AG04449 (cell line): Measurements from ENCODE around the gene GNA15.

Experiments
- CTCF ChIA-PET: fragments of 350-600 bp; formaldehyde crosslinking; extraction: SDS; loops from one replicate; lab custom pipeline; 2021; ENCODE audit warnings: antibody characterized with exemption; lab: Yijun Ruan, JAX
- POLR2A ChIA-PET: fragments of 400-600, 350-600 bp; formaldehyde crosslinking; extraction: SDS; loops from one replicate; lab custom pipeline; 2020; ENCODE audit warnings: antibody characterized with exemption, inconsistent platforms; lab: Yijun Ruan, JAX
- DNase-seq: peaks from one replicate; pipeline ENCODE4 v3.0.0-alpha.2; 2010; ENCODE audit warnings: low read depth, low spot score
- H3K4me3 ChIP-seq: 2 replicates; pipeline ENCODE4 v1.5.1; 2011; ENCODE audit warnings: low read depth, mild to moderate bottlenecking, control low read depth, low read length
- CTCF ChIP-seq: IDR thresholded peaks from one replicate; pipeline ENCODE4 v1.5.1; 2011; ENCODE audit warnings: mild to moderate bottlenecking, moderate library complexity, low read length, control low read depth, inconsistent platforms; ENCODE audit not compliant: insufficient read depth; ENCODE audit errors: missing control alignments

The GNA15 gene

DNA sequence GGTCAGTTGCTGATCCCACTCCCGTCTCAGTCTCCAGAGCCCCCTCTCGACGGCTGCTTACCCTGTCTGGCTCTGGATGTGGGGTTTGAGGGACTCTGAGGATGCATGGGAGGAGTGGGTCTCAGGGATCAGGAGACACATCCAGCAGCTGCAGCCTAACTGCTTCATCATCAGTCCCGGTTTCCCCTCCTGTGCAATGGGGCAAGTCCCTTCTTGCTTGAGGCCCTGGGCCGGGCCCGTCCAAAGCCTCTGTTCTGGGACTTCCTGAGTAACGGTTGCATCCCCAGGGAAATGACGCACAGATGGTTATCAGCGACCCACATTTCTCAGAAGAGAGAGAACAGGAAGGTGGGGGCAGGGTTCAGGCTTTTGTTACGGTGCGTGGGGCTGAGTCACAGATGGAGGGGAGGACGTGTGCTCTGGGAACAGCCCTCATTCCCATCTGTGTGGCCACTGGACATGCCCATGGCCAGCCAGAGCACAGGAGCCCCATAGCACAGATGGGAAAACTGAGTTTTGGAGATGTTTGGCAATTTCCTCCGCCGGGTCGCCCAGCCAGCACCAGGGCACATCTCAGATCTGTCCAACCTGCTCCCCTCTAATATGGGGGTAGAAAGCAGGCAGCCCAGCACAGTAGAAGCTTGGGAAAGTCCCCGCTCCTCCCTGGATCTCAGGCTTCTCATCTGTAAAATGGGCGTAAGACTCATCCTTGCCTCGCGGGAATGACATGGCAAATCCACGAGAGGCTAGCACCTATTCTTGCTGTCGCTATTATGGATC, 19.3 kb downstream of the GNA15 start:
- ChIA-PET CTCF (interaction anchor here (1.1 to 1.5 kb wide), 3 partner anchors 9 to 26 kb away, joined by 4 to 6 read pairs (median 5); no protein-coding TSS in a partner anchor), POLR2A (no interaction called here)
- TF ChIP-seq CTCF = no peak
- H3K4me3 ChIP-seq = no peak overlapping the region; the same call in 1 of the 2 replicates
- peak; percentile 97 for DNase-seq

DNA sequence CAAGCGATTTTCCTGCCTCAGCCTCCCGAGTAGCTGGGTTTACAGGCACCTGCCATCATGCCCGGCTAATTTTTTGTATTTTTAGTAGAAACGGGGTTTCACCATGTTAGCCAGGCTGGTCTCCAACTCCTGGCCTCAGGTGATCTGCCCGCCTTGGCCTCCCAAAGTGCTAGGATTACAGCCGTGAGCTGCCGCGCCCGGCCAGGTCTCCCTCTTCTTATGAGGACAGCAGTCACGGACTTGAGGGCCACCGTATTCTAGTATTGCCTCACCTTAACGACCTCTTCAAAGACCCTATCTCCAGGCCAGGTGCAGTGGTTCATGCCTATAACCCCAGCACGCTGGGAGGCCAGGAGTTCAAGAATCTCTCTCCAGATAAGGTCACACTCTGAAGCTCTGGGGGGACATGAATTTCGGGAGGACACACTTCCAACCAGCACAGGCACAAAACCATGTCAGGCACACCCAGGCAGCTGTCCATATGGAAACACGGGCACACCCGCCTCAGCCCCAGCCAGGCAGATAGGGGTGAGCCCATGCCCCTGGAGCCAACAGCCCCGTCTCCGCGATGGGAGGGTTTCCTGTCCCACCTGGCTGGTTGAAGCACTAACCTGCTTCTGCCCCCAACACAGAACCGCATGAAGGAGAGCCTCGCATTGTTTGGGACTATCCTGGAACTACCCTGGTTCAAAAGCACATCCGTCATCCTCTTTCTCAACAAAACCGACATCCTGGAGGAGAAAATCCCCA, 21.4 kb downstream of the GNA15 start:
- DNase-seq = no peak
- H3K4me3 ChIP-seq = no peak overlapping the region
- ChIA-PET POLR2A (no interaction called here), CTCF (interaction anchor here (0.9 to 13.5 kb wide), 3 partner anchors 11 to 82 kb away, joined by 3 to 282 read pairs (median 4); no protein-coding TSS in a partner anchor)
- no peak for TF ChIP-seq CTCF

DNA sequence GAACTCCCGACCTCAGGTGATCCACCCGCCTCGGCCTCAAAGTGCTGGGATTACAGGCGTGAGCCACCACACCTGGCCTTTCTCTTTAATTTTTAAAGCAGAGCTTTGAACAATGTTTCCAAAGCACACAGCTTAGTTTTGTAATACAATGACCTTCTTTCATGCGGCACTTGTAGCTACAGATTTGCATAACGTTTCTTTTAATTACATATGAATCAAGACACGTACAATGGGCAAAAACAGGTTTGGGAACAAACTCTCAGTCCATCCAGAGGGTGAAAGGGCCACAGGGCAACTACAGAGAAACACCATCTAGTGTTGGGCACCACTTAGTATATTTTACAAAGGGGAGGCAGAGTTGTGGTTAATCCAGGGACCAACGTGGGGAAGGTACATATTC, 23.7 kb downstream of the GNA15 start:
- DNase-seq = no peak
- CTCF ChIA-PET = interaction anchor here (0.7 to 13.5 kb wide), 9 partner anchors 13 to 205 kb away, joined by 3 to 282 read pairs (median 4); no protein-coding TSS in a partner anchor
- POLR2A ChIA-PET = no interaction called here

GRCh38 chr19:3160219-3160618, 24.4 kb downstream of the GNA15 start:
- no peak overlapping the region for H3K4me3 ChIP-seq
- ChIA-PET CTCF (interaction anchor here (1.0 to 13.5 kb wide), 9 partner anchors 14 to 206 kb away, joined by 3 to 282 read pairs (median 6); no protein-coding TSS in a partner anchor), POLR2A (no interaction called here)
- TF ChIP-seq CTCF = no peak
- DNase-seq = no peak

More for the DNA sequence above, 23.7 kb downstream of the GNA15 start:
- H3K4me3 ChIP-seq = no peak overlapping the region
- no peak for TF ChIP-seq CTCF

- CTCF ChIA-PET = interaction anchor here (0.6 to 13.5 kb wide), 21 partner anchors 9 to 273 kb away, joined by 3 to 282 read pairs (median 5); no protein-coding TSS in a partner anchor
- TF ChIP-seq CTCF = no peak
- no peak for DNase-seq
- H3K4me3 ChIP-seq = no peak overlapping the region
- POLR2A ChIA-PET = no interaction called here
These were observed 25.6 kb downstream of the GNA15 start for GRCh38 chr19:3161453-3161852.
